GM19467 (cell line): ENCODE measurements around the gene NHLRC2.

Experiments used
- ATAC-seq: cut with Tn5 transposase; IDR thresholded peaks from one replicate; pipeline ENCODE4 v1.9.1; 2021; ENCODE audit warnings: mild to moderate bottlenecking, moderate library complexity; ENCODE audit not compliant: unreplicated experiment

NHLRC2 gene

DNA sequence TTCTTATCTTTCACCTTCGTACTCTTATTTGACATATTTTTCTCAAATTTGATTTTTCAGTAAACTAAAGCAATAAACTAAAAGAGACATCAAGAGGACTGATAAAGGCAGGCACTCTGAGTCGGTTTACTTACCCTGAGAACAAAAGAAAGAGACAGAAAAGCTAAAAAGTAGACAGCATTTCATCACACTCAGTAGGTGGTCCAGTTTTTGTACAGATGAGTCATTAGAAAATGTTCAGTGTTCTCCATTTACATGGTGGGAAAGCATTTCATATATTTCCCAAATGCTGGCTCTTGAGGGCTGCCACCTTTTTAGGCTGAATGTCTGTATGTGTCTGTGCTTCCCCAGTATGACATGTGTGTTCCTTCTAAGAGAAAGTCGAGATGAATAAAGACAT lies 52.7 kb downstream of the NHLRC2 start:
- no peak for ATAC-seq

DNA sequence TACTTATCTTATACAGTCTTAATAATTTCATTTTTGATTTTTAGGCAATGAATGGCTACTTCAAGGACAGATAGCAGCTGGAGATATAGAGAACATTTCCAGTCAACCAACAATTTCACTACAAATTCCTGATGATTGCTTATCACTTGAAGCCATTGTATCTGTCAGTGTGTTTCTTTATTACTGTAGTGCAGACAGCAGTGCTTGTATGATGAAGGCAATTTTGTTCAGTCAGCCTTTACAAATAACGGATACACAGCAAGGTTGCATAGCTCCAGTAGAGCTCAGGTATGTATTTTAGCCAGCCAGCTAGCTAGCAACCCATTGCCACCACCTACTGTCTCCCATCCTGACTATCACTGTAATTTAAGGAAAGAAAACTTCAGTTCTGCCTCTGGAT lies 53.8 kb downstream of the NHLRC2 start:
- ATAC-seq: no peak

DNA sequence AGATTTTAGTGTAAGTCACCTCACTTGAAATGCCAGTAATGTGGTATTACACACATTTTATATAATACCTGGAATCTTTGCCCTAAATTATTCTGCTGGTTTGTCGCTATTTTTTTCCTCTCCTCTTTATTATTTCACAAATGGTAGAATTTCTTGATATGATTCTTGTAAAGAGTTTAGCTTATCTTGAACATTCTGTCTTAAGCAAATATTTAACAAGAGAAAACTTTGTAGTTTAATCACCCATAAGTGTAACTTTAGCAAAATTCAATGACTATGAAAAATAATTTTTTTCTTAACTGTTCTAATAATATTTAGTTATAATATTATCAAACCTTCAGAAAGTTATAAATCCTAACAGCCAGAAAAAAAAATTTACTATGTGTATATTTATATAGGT lies 56.7 kb downstream of the NHLRC2 start:
- ATAC-seq: no peak

DNA sequence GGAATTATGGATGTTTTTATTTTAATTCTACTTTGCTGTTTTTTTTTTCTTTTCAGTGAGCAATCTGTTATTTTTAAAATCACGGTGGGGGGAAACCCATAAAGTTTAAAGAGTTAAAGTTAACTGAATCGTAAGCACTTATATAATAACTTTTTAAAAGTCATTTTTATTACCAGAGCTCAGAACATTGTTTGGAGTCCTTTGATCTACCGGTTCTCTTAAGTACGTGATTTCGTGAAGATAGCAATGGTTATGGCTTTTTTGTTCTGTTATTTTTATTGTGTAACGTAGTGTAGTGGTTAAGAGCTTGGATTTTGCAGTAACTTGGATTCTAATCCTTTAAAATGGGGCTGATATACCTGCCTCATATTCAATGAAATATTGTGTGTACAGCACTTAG lies 57.4 kb downstream of the NHLRC2 start:
- no peak for ATAC-seq

DNA sequence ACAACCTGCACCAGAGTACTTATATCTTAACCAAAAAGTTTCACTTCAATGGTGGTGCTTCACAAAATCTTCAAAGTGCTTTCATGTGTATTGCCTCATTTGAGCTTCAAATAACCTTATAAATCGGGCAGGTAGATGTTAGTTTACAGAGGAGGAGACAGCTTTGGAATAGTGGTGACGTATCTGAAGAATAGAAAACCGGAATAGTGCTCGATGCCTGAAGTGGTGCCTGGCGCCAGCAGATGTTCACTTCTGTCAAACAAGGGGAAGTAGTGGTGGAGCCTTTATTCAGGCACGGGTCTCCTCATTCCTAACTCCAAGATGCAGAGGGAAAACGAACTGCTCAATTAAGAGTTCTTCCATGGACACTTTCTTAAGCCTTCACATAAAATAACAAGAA lies 58.1 kb downstream of the NHLRC2 start:
- no peak for ATAC-seq

DNA sequence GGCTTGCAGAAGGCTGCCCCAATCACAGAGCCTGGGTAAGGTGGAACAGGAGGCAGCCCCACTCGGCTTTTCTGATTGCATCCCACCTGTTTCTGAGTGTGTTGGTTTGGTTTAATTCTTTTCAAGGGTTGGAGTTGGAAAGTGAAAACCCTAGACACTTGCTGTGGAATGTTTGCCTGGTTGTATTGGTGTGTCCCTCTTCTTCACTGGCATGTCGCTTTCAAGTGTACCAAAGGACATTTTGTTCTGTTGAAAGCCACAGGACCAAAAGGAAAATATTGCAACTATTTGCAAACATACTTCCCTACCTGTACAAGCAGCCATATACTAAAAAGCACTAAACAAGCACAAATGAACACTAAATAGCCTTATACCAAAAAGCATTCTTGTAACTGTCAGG lies 60.5 kb downstream of the NHLRC2 start:
- ATAC-seq: no peak

DNA sequence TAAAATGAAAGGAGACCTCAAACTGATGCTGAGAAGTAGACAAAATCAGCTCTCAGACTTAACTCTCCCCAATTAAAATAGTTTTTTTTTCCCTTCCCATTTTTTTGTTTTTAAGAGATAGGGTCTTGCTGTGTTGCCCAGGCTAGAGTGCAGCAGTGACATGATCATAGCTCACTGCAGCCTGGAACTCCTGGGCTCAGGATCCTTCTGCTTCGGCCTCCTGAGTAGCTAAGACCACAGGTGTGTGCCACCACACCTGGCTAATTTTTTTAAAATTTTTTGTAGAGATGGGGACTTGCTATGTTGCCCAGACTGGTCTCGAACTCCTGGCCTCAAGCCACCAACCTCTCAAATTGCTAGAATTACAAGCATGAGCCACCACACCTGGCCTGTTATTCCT lies 61.1 kb downstream of the NHLRC2 start:
- no peak for ATAC-seq

DNA sequence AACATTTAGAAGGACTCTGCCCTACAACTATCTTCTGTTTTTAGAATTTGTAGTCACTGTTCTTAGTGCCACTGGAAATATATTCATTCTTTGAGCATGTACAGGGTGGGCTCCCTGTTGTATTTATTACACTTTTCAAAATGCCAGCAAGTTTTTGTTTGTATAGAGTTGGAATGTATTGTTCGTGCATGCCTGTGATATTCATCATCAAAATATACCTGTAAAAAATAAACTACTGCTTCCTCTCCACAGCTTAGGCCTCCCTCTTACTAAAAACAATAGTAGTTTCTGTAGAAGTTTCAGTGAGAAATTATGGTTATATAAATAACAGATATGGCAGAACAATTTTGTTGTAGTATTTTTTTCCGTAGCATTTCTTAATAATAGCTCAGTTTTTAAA lies 61.6 kb downstream of the NHLRC2 start:
- no peak for ATAC-seq

DNA sequence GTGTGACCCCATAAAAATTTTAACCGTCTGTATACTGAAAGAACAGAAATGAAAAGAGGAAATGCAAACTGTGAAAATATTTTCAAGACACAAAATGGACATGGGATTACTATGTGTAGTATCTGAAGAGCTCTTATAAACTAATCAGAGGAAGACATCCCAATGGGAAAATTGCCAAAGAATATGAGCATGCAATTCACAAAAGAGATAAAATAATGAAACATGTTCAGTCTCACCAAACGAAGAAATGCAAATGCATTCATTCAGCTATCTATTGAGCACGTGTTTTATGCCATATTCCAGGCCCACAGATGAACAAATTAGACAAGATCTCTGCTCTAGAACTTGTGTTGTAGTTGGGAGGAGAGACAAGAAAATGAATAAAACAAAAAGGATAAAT lies 63.2 kb downstream of the NHLRC2 start:
- no peak for ATAC-seq

DNA sequence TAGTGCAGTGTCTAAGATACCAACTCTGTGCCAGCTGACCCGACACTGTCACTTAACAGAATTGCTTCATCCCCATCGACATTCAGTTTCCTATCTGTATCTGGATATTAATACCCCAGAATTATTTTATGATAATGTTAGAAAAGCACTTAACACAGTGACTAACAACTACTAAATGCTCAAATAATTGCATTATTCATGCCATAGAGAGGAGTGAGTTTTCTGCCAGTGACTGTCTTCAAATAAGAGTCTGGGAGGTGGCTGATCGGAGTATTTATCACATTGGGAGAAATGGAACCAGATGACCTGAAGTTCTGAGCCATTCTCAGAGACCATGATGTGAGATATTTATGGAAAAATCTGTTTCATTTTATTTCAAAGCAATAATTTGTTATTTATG lies 65.7 kb downstream of the NHLRC2 start:
- no peak for ATAC-seq

DNA sequence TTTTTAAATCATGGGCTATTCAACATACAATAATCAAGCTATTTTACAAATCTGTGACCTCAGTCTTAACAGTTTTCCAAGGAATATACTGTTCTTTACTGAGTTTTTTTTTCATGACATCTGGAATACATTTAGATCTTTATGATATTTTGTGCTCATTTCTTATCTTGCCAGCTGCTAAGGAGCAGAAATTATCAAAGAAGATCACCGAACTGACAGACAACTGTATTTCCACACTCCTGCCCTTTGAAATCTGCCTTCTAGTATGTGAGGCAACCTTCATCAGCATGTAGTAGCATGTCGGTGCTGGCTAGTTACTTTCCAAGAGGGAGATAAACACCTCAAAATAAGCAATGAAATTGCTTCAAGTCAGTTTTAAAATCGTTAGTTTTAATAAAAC lies 66.4 kb downstream of the NHLRC2 start:
- ATAC-seq: no peak

DNA sequence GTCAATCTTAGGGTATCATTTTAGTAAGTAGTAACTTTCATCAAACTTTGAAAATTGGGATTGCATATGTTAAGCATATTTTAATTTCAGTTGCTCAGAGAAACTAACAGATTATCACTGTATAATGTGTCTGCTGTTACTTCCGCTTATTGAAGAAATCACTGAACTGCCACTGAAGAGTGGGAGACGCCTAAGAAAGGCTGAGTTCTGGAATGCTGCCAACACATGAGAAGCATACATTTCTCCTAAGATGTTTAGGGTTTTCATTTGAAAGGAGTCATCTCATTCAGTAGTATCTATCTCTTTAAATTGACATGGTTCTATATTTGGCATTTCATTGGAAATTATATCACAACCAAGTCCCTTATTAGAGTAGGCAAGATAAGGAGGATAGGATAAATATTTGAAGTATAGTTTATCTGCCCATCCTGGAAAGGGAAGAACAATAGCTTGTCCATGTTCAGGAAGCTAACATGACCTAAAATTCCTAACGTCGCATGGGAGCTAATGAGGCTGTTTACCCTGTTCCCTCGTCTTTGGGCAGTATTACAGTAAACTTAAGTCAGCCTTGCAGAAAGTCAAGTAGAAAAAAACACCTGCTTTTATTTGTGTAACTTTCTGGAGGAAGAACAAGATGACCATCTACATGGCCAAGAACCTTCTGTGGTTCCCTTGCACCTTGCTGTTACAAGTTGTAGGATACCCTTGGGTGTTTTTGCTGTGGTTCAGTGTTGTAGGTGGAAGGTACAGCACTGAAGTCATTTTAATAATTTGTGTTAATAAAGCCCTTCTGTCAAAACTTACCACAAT lies 67.3 kb downstream of the NHLRC2 start:
- ATAC-seq: no peak

DNA sequence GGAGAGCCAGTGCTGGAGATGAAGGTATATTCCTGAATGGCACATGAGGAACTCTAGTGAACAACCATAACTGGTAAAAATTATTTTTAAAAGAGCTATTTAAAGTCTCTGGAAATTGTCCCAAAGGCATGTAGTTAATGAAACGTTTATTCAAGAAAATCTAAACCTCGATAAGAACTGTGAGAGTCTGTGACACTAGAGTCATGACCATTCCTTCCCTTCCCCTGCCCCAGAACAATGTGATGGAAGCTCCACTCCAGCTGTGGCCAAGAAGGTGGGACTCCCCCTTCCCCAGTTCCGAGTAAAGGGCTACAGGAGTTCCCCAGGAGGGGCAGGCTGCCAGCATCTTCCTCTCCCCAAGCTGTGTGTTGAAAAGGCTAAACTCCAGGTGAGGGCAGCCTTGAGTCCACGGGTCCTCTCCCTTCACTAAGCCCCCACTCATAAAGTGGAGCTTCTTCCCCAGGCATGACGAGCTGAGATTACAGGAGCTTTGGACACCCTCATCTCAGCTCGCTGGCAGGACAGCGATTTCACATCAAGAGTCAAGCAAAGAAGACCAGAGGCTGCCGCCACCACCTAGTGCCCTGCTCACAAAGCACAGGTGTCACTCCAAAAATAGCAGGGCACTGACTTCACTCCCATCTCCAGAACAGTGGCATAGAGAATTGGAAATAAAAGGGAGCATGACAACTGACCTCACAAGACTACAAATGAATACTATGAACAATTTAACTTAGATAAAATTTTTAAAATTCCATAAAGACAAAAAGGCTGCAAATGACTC lies 68.5 kb downstream of the NHLRC2 start:
- ATAC-seq: no peak

DNA sequence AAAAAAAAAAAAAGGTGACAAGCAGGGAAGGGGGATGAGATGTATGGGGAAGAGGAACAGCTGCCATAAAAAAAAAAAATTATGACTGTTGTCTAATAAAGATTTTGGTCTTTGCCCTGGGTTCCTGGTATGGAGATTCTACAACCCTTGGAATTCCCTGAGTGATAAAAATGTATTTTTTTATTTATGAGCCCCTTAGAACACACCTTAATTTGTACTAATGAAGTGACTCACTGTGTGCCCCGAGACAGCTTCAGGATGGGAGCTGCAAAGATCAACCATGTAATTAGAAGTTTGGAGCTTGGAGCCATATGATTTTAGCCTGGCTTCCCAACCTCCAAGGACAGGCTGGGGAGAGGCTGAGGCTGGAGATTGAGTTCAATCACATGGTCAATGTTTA lies 69.7 kb downstream of the NHLRC2 start:
- ATAC-seq: no peak

DNA sequence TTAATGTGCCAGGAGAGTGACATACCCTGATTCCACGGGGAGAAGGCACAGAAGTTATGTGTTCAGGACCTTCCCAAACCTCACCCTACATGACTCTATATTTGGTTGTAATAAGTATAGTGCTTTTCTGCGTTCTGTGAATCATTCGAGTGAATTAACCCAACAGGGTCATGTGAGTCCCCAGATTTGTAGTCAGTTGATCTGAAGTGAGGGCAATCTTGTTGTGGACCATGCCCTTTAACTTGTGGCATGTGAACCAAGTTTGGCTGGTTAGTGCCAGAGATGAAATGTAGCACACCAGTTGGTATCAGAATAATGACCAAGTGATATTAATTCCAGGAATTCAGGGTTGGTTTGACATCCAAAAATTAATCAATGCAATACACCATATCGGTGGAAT lies 70.2 kb downstream of the NHLRC2 start:
- ATAC-seq: no peak

DNA sequence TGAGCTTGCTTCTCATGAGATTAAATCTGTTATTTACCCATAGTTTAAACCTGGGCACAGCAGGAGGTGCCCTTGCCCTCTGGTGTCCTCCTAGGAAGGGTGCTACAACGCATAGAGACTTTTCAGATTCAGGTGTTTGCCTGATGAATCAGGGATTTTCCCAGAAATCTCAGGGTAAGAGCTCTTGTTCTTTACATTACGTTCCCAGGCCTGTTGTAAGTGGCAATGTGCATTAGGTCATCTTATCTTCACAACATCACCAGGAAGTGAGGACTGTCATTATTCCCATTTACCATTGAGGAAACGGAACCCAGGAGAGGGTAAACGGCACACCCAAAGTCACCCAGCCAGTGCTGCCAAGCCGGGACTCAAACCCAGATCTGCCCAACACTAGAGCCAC lies 73.0 kb downstream of the NHLRC2 start:
- no peak for ATAC-seq

DNA sequence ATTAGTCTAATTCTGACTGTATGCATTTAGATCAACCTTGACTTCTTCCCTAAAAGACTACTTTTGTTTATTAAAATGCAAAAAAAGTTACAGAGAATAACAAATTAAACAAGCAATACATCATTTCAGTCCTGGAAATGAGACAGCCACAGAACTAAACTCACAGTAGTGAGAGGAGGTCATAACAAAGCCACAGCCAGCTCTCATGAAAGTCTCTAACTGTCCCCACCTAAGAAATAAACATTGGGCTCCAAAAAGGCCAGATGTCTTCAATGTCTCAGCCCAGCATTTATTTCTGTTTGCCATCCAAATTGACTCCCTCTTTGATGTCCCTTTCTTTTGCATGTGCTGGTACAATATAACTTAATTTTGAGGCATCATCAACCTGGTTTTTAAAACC lies 74.4 kb downstream of the NHLRC2 start:
- no peak for ATAC-seq

DNA sequence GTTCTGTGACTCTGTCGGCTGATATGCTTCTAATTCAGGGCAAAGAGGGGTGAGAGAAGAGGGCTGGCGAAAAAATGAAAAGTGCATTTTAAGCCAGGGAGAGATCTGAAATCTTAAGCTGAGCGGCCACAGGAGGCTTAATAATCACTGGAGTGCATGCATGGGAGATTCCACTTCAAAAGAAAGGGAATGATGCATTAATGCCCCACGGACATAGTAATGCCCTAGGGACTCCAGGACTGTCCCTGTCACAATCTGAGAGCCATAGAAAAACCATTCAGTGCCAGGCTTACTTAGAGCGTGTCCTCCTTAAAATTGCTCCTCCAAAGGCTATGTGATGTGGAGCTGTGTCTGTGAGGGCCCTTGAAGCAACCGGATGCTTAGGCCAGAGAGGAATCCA lies 75.1 kb downstream of the NHLRC2 start:
- no peak for ATAC-seq

DNA sequence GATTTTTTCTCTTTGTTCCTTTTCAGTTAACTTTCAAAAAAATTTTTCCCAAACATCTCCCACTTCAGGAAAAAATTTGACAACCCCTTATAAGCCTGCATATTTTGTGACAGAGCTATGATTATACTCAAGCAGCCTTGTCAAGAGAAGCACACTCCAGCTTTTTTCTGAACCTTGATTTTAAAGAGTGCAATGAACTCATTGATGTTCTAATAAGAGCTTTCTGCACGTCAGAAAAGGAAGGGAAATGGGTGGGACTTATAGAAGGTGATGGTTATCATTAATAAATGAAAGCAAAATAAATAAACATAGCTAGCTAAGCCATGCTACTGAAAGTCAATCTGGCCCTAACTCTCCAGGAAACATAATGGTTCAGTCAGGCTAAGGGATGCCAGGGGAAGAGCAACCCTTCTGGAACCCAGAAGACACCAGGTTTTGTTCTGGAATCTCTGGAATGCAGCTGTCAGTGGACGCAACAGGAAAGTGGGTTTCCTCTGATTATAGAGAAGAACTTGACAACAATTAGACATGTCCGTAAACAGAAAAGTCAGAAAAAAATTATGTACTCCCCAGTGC lies 76.1 kb downstream of the NHLRC2 start:
- ATAC-seq: no peak

DNA sequence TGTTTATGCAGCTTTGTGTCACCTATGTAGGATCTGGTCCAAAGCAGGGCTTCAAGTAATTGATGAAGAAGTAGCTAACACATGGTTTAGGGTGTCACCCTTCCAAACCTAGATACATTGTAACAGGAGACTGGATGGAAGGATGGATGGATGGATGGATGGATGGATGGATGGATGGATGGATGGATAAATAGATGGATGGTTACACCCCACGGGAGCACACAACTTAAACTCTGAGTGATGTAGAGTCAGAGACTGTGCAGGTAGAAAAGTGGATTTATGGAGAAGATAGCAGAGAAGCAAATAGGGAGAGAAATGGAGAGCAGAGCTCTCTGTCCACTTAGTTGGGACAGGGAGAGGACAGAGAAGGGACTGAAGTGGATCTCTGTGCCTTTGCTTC lies 78.4 kb downstream of the NHLRC2 start:
- no peak for ATAC-seq

DNA sequence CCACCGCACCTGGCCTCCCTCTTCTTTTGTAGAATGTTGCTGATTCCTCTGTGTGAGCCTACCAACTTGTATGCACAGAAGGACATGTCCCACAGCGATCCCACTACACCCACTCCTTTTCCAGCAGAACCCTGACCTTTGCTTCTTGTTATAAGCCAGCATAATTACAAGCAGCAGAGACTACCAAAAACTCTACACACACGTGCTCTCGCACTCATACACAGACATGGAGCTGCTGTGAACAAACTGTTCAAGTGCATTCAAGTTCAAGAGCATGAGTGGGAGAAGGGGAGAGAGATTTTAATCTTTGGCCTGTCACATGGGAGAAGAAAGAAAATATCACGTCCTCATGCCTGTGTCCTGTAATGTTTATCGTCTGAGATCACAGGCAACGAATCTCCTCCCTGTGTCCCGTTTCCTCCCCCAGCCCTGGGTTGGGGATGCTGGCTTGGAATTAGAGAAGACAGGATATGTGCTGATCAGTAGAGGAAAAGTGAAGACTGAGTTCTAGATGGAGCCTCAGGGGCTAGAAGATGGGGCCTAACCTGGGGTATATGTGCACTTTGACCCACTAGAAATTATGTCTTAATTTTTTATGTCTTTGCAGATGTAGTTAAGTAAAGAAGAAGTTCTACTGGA lies 79.6 kb downstream of the NHLRC2 start:
- ATAC-seq: no peak

DNA sequence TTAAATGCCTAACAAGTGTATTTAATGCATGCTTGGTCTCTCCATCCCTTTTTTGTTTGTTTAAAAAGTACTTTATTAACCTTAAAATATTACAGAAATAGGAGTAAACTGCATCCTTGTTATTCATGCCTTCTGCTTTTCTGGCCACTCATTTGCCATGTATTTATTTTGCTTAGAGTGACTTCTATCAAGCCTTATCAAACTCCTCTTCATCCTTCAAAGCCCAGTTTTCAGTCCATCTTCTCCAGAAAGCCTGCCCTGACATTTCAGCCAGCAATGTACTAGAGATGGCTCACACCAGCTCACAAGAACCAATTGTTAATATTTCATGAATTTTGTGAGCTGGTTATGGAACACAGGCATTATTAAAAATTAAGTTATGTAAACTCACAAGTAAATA lies 82.8 kb downstream of the NHLRC2 start:
- ATAC-seq: no peak
